Upper lobe of left lung (tissue), 6 donors: Measurements from ENCODE around the gene JAK3. TPM values are rescaled to one million over a fixed set of nuclear protein-coding genes. Genes with fewer than 3 reads are reported as not detected.

Experiments
- ATAC-seq, 2 donors: fragments of 200-7000 bp; cut with Tn5 transposase; one replicate each; pipeline ENCODE4 v1.9.1; 2022; ENCODE audit warnings: mild to moderate bottlenecking in 2 of 2, moderate library complexity in 2 of 2; ENCODE audit not compliant: low FRiP score in 2 of 2
- DNase-seq, 2 donors: peaks; one replicate each; pipeline ENCODE4 v3.0.0-alpha.2; 2019 to 2020
- H3K27ac ChIP-seq, 4 donors: fragments of 200-600 bp; sonication (generic); one replicate each; pipeline ENCODE4 v1.5.1; 2016 to 2019
- H3K27me3 ChIP-seq, 4 donors: fragments of 200-600 bp; sonication (generic); one replicate each; pipeline ENCODE4 v1.5.1; 2017 to 2019
- H3K36me3 ChIP-seq, 4 donors: fragments of 200-600 bp; sonication (generic); one replicate each; pipeline ENCODE4 v1.5.1; 2016 to 2019
- H3K4me1 ChIP-seq, 4 donors: fragments of 200-600 bp; sonication (generic); one replicate each; pipeline ENCODE4 v1.5.1; 2018 to 2019
- H3K4me3 ChIP-seq, 4 donors: fragments of 200-600 bp; sonication (generic); one replicate each; pipeline ENCODE4 v1.5.1; 2017 to 2019; ENCODE audit warnings: mild to moderate bottlenecking in 2 of 4, moderate library complexity in 1 of 4
- H3K9me3 ChIP-seq, 4 donors: fragments of 200-600 bp; sonication (generic); one replicate each; pipeline ENCODE4 v1.5.1; 2018 to 2019
- CTCF ChIP-seq, 6 experiments: fragments of 450-650 bp in 4 of 6; fragments of 200-600 bp in 2 of 6; sonication (generic) in 2 of 6; IDR thresholded peaks; one replicate each; pipeline ENCODE4 v1.5.1; 2016 to 2019; ENCODE audit warnings: antibody characterized with exemption in 6 of 6
- EP300 ChIP-seq, 4 donors: sonication (generic); formaldehyde crosslinking; IDR thresholded peaks; one replicate each; pipeline ENCODE4 v1.5.1; 2017; ENCODE audit warnings: antibody characterized with exemption in 4 of 4, control low read depth in 2 of 4
- POLR2A ChIP-seq, 4 donors: fragments of 450-650 bp; IDR thresholded peaks; one replicate each; pipeline ENCODE4 v1.5.1; 2016 to 2017; ENCODE audit warnings: antibody characterized with exemption in 4 of 4, mild to moderate bottlenecking in 2 of 4
- POLR2AphosphoS5 ChIP-seq, 2 donors: sonication (generic); formaldehyde crosslinking; IDR thresholded peaks; one replicate each; pipeline ENCODE4 v1.5.1; 2017; ENCODE audit warnings: antibody characterized with exemption in 2 of 2
- WGBS, 2 donors: methylation state at CpG; one replicate each; pipeline ENCODE4 v1.1.5; 2017 to 2018; 5-methylcytosine and 5-hydroxymethylcytosine counted together
- total RNA-seq, 6 donors: library from RNA; depleted of rRNA in 4 of 6; stranded (reverse); fragments of >200 nt in 4 of 6; gene quantifications; one replicate each; pipeline versions ENCODE4 v1.1.0 to v1.2.1, GENCODE V29; 2016 to 2021
- donor health status: DM: no; HTN: no; CAD: no; lungs with moderate emphysema.
- donor health status: DM: no; HTN: yes; CAD: no; lungs with severe emphysema.

The JAK3 gene
- total RNA-seq, 6 donors from 2014 or later: 11.0 to 25.1 (median 12.8) TPM

- ATAC-seq: peak in 1 of 2 donors; percentile 26
- WGBS, 2 donors: 7 to 8% methylated on average over 30 to 49 of the region's 50 CpGs
- peaks cover 0 to 13% (median 2%) of the 10 kb centered on the region in 4 donors for H3K4me1 ChIP-seq
- H3K9me3 ChIP-seq: no peaks in the 10 kb centered on the region
- H3K4me3 ChIP-seq: peak within 1 kb of the TSS in 2 of 4 donors; percentile 31 to 37
- no peaks in the 10 kb centered on the region for H3K36me3 ChIP-seq
- TF ChIP-seq EP300 (IDR thresholded peaks at IDR 0.05): no peak
- H3K27me3 ChIP-seq: peaks cover 0 to 21% (median 12%) of the 10 kb centered on the region in 4 donors
- DNase-seq: peak; percentile 47 to 82
- no peak within 1 kb of the TSS for H3K27ac ChIP-seq
These were observed 52.9 kb downstream of the JAK3 start, which contains the start of gene B3GNT3 for GRCh38 chr19:17794731-17795494. B3GNT3 (plus strand) TSS chr19:17795138; CDS start chr19:17807808, 12,670 bp downstream.

GRCh38 chr19:17794412-17794730, 53.4 kb downstream of the JAK3 start:
- peaks cover 0 to 13% (median 2%) of the 10 kb centered on the region in 4 donors for H3K4me1 ChIP-seq
- peaks cover 0 to 21% (median 12%) of the 10 kb centered on the region in 4 donors for H3K27me3 ChIP-seq
- H3K4me3 ChIP-seq: peak overlapping the region in 1 of 4 donors; percentile 37
- no peaks in the 10 kb centered on the region for H3K9me3 ChIP-seq
- no peak for TF ChIP-seq POLR2A (IDR thresholded peaks at IDR 0.05)
- TF ChIP-seq POLR2AphosphoS5 (IDR thresholded peaks at IDR 0.05): no peak
- no peak for TF ChIP-seq EP300 (IDR thresholded peaks at IDR 0.05)
- TF ChIP-seq CTCF (IDR thresholded peaks at IDR 0.05): no peak
- 53 to 73% methylated on average over 5 to 9 of the region's 9 CpGs for WGBS, 2 donors
- DNase-seq (no peak), ATAC-seq (no peak)
- no peak overlapping the region for H3K27ac ChIP-seq
- H3K36me3 ChIP-seq: no peaks in the 10 kb centered on the region

GRCh38 chr19:17790059-17790780, 57.6 kb downstream of the JAK3 start:
- no peaks in the 10 kb centered on the region for H3K9me3 ChIP-seq
- H3K27ac ChIP-seq: no peak overlapping the region
- H3K27me3 ChIP-seq: peaks cover 0 to 13% (median 7%) of the 10 kb centered on the region in 4 donors
- WGBS, 2 donors: 80 to 82% methylated on average over 6 of the region's 6 CpGs
- H3K36me3 ChIP-seq: no peaks in the 10 kb centered on the region
- ATAC-seq: no peak
- no peak for DNase-seq
- TF ChIP-seq CTCF (IDR thresholded peaks at IDR 0.05) (no peak), POLR2A (IDR thresholded peaks at IDR 0.05) (no peak), POLR2AphosphoS5 (IDR thresholded peaks at IDR 0.05) (no peak)
- peaks cover 0 to 10% (median 2%) of the 10 kb centered on the region in 4 donors for H3K4me1 ChIP-seq
- H3K4me3 ChIP-seq: no peak overlapping the region

- TF ChIP-seq POLR2AphosphoS5 (IDR thresholded peaks at IDR 0.05): no peak
- no peak for TF ChIP-seq EP300 (IDR thresholded peaks at IDR 0.05)
- no peak for TF ChIP-seq CTCF (IDR thresholded peaks at IDR 0.05)
- no peak for TF ChIP-seq POLR2A (IDR thresholded peaks at IDR 0.05)
- H3K27me3 ChIP-seq: no peaks in the 10 kb centered on the region
- DNase-seq: no peak
- H3K4me3 ChIP-seq: no peak overlapping the region
- no peaks in the 10 kb centered on the region for H3K9me3 ChIP-seq
- H3K36me3 ChIP-seq: no peaks in the 10 kb centered on the region
- no peak overlapping the region for H3K27ac ChIP-seq
- H3K4me1 ChIP-seq: peaks cover 0 to 4% (median 0%) of the 10 kb centered on the region in 4 donors
- ATAC-seq: no peak
- WGBS, 2 donors: 79 to 85% methylated on average over 2 of the region's 2 CpGs
These were observed 59.1 kb downstream of the JAK3 start for GRCh38 chr19:17788632-17789031.

- Histone ChIP-seq H3K36me3 (no peaks in the 10 kb centered on the region), H3K27me3 (no peaks in the 10 kb centered on the region), H3K27ac (no peak overlapping the region), H3K9me3 (no peaks in the 10 kb centered on the region), H3K4me1 (peaks cover 0 to 4% (median 0%) of the 10 kb centered on the region in 4 donors), H3K4me3 (no peak overlapping the region)
- ATAC-seq (no peak), DNase-seq (no peak)
- 92 to 98% methylated on average over 1 to 13 of the region's 14 CpGs for WGBS, 2 donors
- TF ChIP-seq POLR2AphosphoS5 (IDR thresholded peaks at IDR 0.05): no peak
- no peak for TF ChIP-seq POLR2A (IDR thresholded peaks at IDR 0.05)
- no peak for TF ChIP-seq CTCF (IDR thresholded peaks at IDR 0.05)
- TF ChIP-seq EP300 (IDR thresholded peaks at IDR 0.05): no peak
These were observed 60.4 kb downstream of the JAK3 start for GRCh38 chr19:17787274-17787913.
